ENCODE data around the gene EP400.
A peak's percentile ranks its signal among the peaks of the same experiment; 100 is the strongest.
"Not testable (repeated sequence)": the region's sequence is repeated elsewhere in the genome, so short reads cannot be mapped to it uniquely, and the experiment has no call there.

EP400 gene

DNA sequence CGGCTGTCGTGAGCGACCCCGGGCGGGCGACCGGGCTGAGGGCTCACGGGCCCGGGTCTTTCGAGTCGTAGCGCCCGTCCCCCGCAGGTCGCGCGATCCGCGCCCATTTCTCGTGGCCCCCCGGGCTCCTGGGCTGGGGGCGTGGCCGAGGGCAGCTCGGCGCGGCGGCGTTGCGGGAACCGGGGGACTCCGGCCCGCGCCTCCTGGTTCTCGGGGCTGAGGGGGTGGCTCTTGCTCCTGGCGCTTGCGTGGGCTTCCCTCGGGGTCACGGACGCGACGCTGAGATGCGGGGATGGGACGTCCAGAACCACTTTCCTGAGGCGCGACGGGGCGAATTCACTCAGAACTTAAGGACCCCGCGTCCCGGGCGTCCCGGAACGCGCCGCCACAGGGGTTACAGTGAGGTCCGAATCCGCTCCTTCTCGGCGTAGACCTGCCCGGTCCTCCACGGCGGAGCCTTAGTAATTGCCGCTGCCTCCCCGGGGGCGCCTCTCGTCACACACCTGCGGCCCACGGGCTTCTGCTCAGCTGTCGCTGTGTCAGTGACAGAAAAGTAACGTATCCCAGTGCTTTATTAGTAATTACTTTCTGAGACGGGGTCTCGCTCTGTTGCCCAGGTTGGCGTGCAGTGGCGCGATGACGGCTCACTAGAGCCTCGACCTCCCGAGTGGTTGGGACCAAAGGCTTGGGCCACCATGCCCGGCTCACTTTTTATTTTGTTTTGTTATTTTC lies 606 bp downstream of the EP400 start:
- ATAC-seq (peak; percentile 39), DNase-seq (ENCODE audit: low spot score in 2 of 2) (peak in 1 of 2 donors; percentile 37)
- Mint-ChIP-seq H3K27ac (peak overlapping the region; percentile 90), H3K4me3 (peak overlapping the region; percentile 83), H3K9me3 (no peaks in the 10 kb centered on the region), H3K4me1 (peaks cover 28% of the 10 kb centered on the region), H3K36me3 (peaks cover 21% of the 10 kb centered on the region)

DNA sequence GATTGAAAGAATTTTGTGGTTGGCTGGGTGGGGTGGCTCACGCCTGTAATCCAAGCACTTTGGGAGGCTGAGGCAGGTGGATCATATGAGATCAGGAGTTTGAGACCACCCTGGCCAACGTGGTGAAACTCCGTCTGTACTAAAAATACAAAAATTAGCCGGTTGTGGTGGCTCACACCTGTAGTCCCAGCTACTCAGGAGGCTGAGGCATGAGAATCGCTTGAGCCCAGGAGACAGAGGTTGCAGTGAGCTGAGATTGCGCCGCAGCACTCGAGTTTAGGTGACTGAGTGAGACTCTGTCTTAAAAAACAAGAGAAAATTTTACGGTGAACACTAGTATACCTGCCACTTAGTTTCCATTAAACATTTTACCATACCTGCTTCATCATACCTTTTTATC lies 4.1 kb downstream of the EP400 start:
- Mint-ChIP-seq H3K4me1 (peaks cover 38% of the 10 kb centered on the region), H3K36me3 (peaks cover 18% of the 10 kb centered on the region)
- not testable (repeated sequence) for H3K9me3 Mint-ChIP-seq; H3K4me3 Mint-ChIP-seq; H3K27ac Mint-ChIP-seq; ATAC-seq; DNase-seq (ENCODE audit: low spot score in 2 of 2)

DNA sequence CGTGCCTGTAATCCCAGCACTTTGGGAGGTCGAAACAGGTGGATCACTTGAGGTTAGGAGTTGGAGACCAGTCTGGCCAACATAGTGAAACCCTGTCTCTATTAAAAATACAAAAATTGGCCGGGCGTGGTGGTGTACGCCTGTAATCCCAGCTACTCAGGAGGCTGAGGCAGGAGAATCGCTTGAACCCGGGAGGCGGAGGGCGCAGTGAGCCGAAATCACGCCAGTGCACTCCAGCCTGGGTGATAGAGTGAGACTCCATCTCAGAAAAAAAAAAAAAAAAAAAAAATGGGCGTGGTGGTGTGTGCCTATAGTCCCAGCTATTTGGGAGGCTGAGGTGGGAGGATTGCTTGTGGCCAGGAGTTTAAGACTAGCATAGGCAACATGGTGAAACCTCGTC lies 4.7 kb downstream of the EP400 start:
- DNase-seq (ENCODE audit: low spot score in 2 of 2); ATAC-seq; H3K27ac Mint-ChIP-seq; H3K9me3 Mint-ChIP-seq; H3K4me3 Mint-ChIP-seq: not testable (repeated sequence)
- H3K36me3 Mint-ChIP-seq: peaks cover 18% of the 10 kb centered on the region
- H3K4me1 Mint-ChIP-seq: peaks cover 43% of the 10 kb centered on the region

DNA sequence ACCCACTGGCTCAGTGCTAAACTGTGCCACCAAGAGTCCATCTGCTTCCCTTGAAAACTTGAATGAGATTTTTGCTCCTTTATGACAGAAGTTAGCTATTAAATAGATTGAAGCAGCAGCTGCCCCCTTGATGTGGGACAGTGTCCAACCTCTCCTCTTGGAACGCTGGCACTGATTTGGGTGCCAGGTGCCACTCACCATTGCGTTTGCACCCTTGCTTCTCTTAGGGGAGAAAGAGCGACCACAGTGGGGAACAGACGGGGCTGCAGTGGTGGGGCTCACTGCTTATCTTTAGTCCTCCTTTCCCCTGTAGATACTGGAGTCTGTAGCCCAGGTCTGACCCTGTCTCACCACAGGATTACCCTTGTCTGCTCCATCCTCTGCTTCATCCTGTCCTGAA lies 9.4 kb downstream of the EP400 start:
- Mint-ChIP-seq H3K36me3 (peaks cover 36% of the 10 kb centered on the region), H3K9me3 (no peaks in the 10 kb centered on the region), H3K4me3 (no peak overlapping the region), H3K27ac (peak overlapping the region; percentile 72), H3K4me1 (peaks cover 65% of the 10 kb centered on the region)
- peak; percentile 28 for ATAC-seq
- DNase-seq (ENCODE audit: low spot score in 2 of 2): no peak

DNA sequence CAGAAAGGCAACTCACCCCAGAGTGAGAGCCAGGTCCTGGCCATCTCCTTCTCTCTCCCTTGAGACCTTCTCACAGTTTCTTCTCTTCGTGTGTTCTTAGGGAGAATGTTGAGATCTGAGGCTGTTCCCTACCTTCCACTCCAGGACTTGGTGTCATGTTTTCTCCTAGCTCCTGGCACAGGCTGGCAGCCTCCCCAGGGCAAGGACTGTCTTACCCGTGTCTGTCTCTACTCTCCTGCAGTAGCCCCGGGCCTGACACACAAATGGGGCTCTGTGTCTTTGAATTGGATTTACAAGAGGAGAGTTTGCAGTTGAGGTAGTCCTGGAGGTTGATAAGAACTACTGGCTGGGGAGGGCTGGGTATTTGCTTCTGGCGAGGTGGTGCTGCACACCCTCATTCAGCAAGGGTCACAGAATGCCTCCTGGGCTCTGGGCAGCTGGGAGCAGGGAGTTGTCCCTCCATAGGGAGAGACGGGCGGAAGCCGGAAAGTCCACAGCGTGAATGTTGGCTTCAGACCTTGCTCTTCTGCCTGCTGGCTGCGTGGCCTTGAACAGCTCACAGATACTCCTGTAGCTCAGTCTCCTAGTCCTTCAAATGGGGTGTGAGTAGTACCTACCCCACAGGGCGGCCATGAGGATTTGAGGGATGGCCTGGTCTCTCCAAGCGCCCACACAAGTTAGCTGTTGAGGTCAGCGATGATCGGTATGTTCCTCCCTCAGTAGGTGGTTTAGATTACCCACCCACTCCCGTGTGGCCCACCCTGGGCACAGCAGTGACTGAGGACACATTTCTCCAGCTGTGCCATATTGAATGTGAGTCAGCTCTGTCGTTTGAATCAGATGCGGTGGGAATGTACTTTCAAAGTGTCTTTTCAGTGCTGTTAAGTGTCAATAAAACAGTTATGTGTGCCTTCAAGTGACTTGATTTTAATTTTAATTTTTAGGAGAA lies 10.2 kb downstream of the EP400 start:
- Mint-ChIP-seq H3K4me1 (peaks cover 70% of the 10 kb centered on the region), H3K4me3 (no peak overlapping the region), H3K36me3 (peaks cover 43% of the 10 kb centered on the region), H3K27ac (peak overlapping the region; percentile 72), H3K9me3 (no peaks in the 10 kb centered on the region)
- DNase-seq (ENCODE audit: low spot score in 2 of 2): no peak
- ATAC-seq: peak; percentile 49

DNA sequence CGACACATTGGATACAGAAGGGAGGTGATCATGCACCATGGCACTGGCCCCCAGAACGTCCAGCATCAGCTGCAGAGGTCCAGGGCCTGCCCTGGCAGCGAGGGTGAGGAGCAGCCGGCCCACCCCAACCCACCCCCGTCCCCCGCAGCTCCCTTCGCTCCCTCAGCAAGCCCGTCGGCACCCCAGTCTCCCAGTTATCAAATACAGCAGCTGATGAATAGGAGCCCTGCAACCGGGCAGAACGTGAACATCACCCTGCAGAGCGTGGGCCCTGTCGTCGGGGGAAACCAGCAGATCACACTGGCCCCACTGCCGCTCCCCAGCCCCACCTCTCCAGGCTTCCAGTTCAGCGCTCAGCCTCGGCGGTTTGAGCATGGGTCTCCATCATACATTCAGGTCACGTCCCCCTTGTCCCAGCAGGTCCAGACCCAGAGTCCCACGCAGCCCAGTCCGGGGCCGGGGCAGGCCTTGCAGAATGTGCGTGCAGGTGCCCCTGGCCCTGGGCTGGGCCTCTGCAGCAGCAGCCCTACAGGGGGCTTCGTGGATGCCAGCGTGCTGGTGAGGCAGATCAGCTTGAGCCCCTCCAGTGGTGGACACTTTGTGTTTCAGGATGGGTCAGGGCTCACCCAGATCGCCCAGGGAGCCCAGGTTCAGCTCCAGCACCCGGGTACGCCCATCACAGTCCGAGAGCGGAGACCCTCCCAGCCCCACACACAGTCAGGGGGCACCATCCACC lies 11.0 kb downstream of the EP400 start:
- H3K9me3 Mint-ChIP-seq; DNase-seq (ENCODE audit: low spot score in 2 of 2); H3K4me3 Mint-ChIP-seq; ATAC-seq; H3K27ac Mint-ChIP-seq: not testable (repeated sequence)
- Mint-ChIP-seq H3K36me3 (peaks cover 51% of the 10 kb centered on the region), H3K4me1 (peaks cover 74% of the 10 kb centered on the region)

DNA sequence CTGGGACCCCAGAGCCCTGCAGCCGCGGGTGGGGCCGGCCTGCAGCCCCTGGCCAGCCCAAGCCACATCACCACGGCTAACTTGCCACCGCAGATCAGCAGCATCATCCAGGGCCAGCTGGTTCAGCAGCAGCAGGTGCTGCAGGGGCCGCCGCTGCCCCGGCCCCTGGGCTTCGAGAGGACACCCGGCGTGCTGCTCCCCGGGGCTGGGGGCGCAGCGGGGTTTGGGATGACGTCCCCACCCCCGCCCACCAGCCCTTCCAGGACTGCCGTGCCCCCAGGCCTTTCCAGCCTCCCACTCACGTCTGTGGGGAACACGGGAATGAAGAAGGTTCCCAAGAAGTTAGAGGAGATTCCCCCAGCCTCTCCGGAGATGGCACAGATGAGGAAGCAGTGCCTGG lies 11.6 kb downstream of the EP400 start:
- ATAC-seq; H3K9me3 Mint-ChIP-seq; H3K27ac Mint-ChIP-seq; H3K4me3 Mint-ChIP-seq; DNase-seq (ENCODE audit: low spot score in 2 of 2): not testable (repeated sequence)
- Mint-ChIP-seq H3K4me1 (peaks cover 68% of the 10 kb centered on the region), H3K36me3 (peaks cover 53% of the 10 kb centered on the region)

DNA sequence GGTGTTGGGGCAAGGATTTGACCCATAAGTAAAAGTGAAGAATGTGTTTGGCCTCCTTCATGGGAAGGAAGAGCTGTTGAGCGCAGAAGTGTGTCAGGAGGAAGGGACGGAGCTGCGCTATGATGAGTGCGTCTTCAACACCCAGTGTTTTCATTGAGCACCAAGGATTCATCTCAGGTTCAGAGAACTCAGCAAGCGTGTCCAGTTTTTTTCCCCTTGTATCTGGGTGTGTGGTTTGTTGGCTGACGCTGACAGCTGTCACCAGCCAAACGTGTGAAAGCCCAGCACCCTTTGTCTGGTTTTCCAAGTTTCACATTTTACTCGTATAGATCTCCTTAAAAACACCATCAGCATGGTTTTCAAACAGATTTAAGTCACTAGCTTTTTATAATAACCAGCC lies 12.3 kb downstream of the EP400 start:
- Mint-ChIP-seq H3K4me1 (peaks cover 64% of the 10 kb centered on the region), H3K27ac (no peak overlapping the region), H3K9me3 (no peaks in the 10 kb centered on the region), H3K4me3 (no peak overlapping the region), H3K36me3 (peaks cover 53% of the 10 kb centered on the region)
- ATAC-seq (no peak), DNase-seq (ENCODE audit: low spot score in 2 of 2) (no peak)

DNA sequence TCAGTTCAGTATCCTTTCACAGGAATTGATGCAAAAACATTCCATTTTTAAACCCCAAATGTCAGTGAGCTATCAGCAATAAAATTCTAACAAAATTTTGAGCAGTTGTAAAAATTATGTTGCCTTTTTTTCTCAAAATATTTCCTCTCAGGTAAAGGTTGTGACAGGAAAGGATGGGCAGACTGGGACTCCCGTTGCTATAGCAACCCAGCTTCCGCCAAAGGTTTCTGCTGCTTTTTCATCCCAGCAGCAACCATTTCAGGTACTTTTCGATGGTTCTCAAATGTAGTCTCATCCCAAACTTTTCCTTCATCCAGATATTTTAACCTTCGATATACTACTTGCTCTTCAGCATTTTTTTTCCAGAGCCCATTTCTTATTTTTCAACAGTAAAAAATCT lies 13.6 kb downstream of the EP400 start:
- Mint-ChIP-seq H3K36me3 (peaks cover 53% of the 10 kb centered on the region), H3K27ac (peak overlapping the region; percentile 38), H3K4me1 (peaks cover 64% of the 10 kb centered on the region), H3K4me3 (no peak overlapping the region), H3K9me3 (no peaks in the 10 kb centered on the region)
- no peak for ATAC-seq
- DNase-seq (ENCODE audit: low spot score in 2 of 2): no peak

DNA sequence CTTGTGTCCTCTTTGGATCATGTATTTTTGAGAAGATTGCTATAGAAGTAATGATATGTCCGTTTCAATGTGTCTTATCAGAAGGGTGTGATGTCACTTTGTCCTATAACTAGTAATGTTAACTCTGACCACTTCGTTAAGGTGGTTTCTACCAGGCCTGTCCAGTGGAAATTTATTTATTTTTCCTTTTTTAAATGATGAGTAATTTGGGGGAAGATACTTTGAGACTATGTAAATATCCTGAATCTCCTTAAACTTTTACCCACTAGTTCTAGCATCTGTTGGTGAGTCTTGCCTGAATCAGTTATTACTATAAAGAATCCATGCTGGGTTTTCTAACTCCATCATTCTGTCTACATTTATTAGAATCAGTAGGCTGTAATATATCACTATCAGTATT lies 15.3 kb downstream of the EP400 start:
- Mint-ChIP-seq H3K36me3 (peaks cover 53% of the 10 kb centered on the region), H3K4me3 (no peak overlapping the region), H3K27ac (no peak overlapping the region), H3K9me3 (no peaks in the 10 kb centered on the region), H3K4me1 (peaks cover 58% of the 10 kb centered on the region)
- no peak for DNase-seq (ENCODE audit: low spot score in 2 of 2)
- ATAC-seq: no peak

DNA sequence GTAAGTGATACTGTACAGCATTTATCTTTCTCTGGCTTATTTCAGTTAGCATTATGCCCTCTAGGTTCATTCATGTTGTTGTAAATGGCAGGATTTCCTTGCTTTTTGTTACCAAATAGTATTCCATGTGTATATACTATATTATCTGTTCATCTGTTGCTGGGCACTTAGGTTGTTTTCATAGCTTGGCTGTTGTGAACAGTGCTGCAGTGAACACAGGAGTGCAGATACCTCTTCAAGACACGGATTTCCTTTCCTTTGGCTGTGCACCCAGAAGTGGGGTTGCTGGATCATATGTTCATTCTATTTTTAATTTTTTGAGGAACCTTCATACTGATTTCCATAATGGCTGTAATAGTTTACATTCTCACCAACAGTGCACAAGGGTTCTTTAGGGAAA lies 21.5 kb downstream of the EP400 start:
- no peak overlapping the region for H3K4me3 Mint-ChIP-seq
- ATAC-seq: no peak
- H3K4me1 Mint-ChIP-seq: peaks cover 28% of the 10 kb centered on the region
- no peaks in the 10 kb centered on the region for H3K9me3 Mint-ChIP-seq
- peaks cover 37% of the 10 kb centered on the region for H3K36me3 Mint-ChIP-seq
- H3K27ac Mint-ChIP-seq: no peak overlapping the region
- DNase-seq (ENCODE audit: low spot score in 2 of 2): no peak

DNA sequence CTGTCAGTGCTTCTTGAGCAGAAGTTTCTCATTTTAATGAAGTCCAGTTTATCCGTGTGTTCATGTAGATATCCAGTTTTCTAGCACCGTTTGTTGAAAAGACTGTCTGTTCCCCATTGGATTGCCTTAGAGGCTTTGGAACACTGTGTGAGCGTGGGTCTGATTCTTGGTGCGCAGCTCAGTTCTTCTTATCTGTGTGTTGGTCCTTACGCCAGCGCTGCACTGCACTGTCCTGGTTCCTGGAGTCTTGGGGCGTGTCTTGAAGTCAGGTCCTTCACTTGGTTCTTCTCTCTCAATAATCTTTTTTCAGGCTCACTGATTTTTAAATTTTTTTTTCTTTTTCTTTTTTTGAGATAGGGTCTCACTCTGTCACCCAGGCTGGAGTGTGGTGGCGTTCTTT lies 25.5 kb downstream of the EP400 start:
- ATAC-seq: no peak
- H3K4me1 Mint-ChIP-seq: peaks cover 15% of the 10 kb centered on the region
- no peak overlapping the region for H3K4me3 Mint-ChIP-seq
- no peak overlapping the region for H3K27ac Mint-ChIP-seq
- no peak for DNase-seq (ENCODE audit: low spot score in 2 of 2)
- H3K9me3 Mint-ChIP-seq: no peaks in the 10 kb centered on the region
- H3K36me3 Mint-ChIP-seq: peaks cover 74% of the 10 kb centered on the region

DNA sequence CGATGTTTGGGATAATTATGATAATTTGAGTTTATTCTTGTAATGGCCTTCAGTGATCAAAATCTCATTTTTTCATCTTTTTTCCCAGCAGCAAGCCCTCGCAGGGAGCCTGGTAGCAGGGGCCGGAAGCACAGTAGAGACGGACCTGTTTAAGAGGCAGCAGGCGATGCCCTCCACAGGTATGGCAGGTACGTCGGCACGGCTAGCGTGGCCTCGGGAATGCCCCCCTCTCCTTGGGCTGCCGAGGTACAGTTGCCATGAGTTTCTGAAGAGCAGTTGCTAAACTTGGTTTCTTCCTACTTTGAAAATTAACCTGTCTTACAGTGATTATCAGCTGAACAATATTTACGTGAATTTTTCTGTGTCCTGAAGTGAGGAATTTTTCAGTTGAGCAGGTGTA lies 29.9 kb downstream of the EP400 start:
- Mint-ChIP-seq H3K9me3 (no peaks in the 10 kb centered on the region), H3K27ac (no peak overlapping the region), H3K4me1 (peaks cover 12% of the 10 kb centered on the region), H3K4me3 (no peak overlapping the region), H3K36me3 (peaks cover 89% of the 10 kb centered on the region)
- ATAC-seq (no peak), DNase-seq (ENCODE audit: low spot score in 2 of 2) (no peak)

DNA sequence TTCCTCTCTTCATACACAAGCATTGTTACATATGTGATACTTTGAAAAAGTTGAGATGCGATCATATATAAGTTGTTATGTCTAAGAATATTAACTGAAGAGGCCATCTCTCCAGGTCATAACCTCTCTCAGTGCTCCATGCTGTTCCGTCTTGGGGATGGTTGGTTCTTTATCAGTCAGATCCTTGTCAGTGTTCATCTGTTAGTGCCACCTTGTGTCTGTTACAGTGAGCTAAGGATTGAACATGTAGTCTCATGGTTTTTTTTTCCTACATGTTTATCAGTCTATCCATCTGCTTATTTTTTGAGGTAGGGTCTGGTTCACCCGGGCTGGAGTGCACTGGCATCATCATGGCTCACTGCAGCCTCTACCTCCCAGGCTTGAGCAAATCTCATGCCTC lies 30.5 kb downstream of the EP400 start:
- peaks cover 95% of the 10 kb centered on the region for H3K36me3 Mint-ChIP-seq
- H3K27ac Mint-ChIP-seq: no peak overlapping the region
- H3K4me1 Mint-ChIP-seq: peaks cover 12% of the 10 kb centered on the region
- ATAC-seq (no peak), DNase-seq (ENCODE audit: low spot score in 2 of 2) (no peak)
- no peak overlapping the region for H3K4me3 Mint-ChIP-seq
- H3K9me3 Mint-ChIP-seq: no peaks in the 10 kb centered on the region

DNA sequence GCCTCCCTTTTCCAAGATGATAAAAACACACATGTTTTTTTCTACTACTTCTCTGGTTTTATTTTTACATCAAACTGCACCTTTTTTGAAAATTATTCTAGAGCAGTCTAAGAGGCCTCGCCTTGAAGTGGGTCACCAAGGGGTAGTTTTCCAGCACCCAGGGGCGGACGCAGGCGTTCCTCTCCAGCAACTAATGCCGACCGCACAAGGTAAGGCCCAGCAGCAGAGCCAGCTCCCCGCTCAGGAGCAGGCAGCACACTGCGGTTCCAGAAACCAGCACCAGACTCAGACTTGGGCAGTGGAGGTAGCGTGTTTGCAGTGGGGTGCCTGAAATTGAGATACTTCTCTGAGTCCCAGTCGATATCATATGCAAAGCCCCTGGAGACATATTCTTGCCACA lies 31.6 kb downstream of the EP400 start:
- Mint-ChIP-seq H3K9me3 (no peaks in the 10 kb centered on the region), H3K27ac (no peak overlapping the region), H3K4me1 (peaks cover 6% of the 10 kb centered on the region), H3K36me3 (peaks cover 97% of the 10 kb centered on the region), H3K4me3 (no peak overlapping the region)
- DNase-seq (ENCODE audit: low spot score in 2 of 2) (no peak), ATAC-seq (no peak)

All from stimulated activated effector memory CD8-positive, alpha-beta T cell treated with anti-CD3 and anti-CD28 coated beads, Interleukin-12 subunit alpha, Interleukin-12 subunit beta, amount 100 ng/mL, for 72 hours (primary cell).